ENCODE data around the gene TTYH1.

TTYH1 gene

GRCh38 chr19:54428323-54429175 is 13.3 kb downstream of the TTYH1 start:
- TF ChIP-seq GATA3 (IDR thresholded peaks at IDR 0.05; ENCODE audit: low read depth, low read length) = no peak
- no peak for TF ChIP-seq GATA2 (IDR thresholded peaks at IDR 0.05; ENCODE audit: low read depth, low read length)

GRCh38 chr19:54429176-54429495 is 13.9 kb downstream of the TTYH1 start:
- TF ChIP-seq GATA3 (IDR thresholded peaks at IDR 0.05; ENCODE audit: low read depth, low read length) (no peak), GATA2 (IDR thresholded peaks at IDR 0.05; ENCODE audit: low read depth, low read length) (no peak)

- TF ChIP-seq GATA3 (IDR thresholded peaks at IDR 0.05; ENCODE audit: low read depth, low read length) (no peak), GATA2 (IDR thresholded peaks at IDR 0.05; ENCODE audit: low read depth, low read length) (no peak)
These were observed 14.4 kb downstream of the TTYH1 start for GRCh38 chr19:54429545-54430227.

GRCh38 chr19:54430306-54431254 is 15.3 kb downstream of the TTYH1 start:
- TF ChIP-seq GATA3 (IDR thresholded peaks at IDR 0.05; ENCODE audit: low read depth, low read length) = no peak
- TF ChIP-seq GATA2 (IDR thresholded peaks at IDR 0.05; ENCODE audit: low read depth, low read length) = no peak

GRCh38 chr19:54431255-54431838 is 16.1 kb downstream of the TTYH1 start:
- TF ChIP-seq GATA2 (IDR thresholded peaks at IDR 0.05; ENCODE audit: low read depth, low read length) (no peak), GATA3 (IDR thresholded peaks at IDR 0.05; ENCODE audit: low read depth, low read length) (no peak)

GRCh38 chr19:54432144-54432738 is 17.0 kb downstream of the TTYH1 start:
- TF ChIP-seq GATA2 (IDR thresholded peaks at IDR 0.05; ENCODE audit: low read depth, low read length) (no peak), GATA3 (IDR thresholded peaks at IDR 0.05; ENCODE audit: low read depth, low read length) (no peak)

- TF ChIP-seq GATA3 (IDR thresholded peaks at IDR 0.05; ENCODE audit: low read depth, low read length) (no peak), GATA2 (IDR thresholded peaks at IDR 0.05; ENCODE audit: low read depth, low read length) (no peak)
These were observed 18.4 kb downstream of the TTYH1 start for GRCh38 chr19:54433697-54434096.

- no peak for TF ChIP-seq GATA3 (IDR thresholded peaks at IDR 0.05; ENCODE audit: low read depth, low read length)
- no peak for TF ChIP-seq GATA2 (IDR thresholded peaks at IDR 0.05; ENCODE audit: low read depth, low read length)
These were observed 19.0 kb downstream of the TTYH1 start for GRCh38 chr19:54434112-54434872.

GRCh38 chr19:54434873-54435214 is 19.6 kb downstream of the TTYH1 start:
- TF ChIP-seq GATA3 (IDR thresholded peaks at IDR 0.05; ENCODE audit: low read depth, low read length) (no peak), GATA2 (IDR thresholded peaks at IDR 0.05; ENCODE audit: low read depth, low read length) (no peak)

- no peak for TF ChIP-seq GATA2 (IDR thresholded peaks at IDR 0.05; ENCODE audit: low read depth, low read length)
- no peak for TF ChIP-seq GATA3 (IDR thresholded peaks at IDR 0.05; ENCODE audit: low read depth, low read length)
These were observed 20.3 kb downstream of the TTYH1 start for GRCh38 chr19:54435551-54436016.

- TF ChIP-seq GATA3 (IDR thresholded peaks at IDR 0.05; ENCODE audit: low read depth, low read length) = no peak
- no peak for TF ChIP-seq GATA2 (IDR thresholded peaks at IDR 0.05; ENCODE audit: low read depth, low read length)
These were observed 20.8 kb downstream of the TTYH1 start for GRCh38 chr19:54436031-54436523.

- no peak for TF ChIP-seq GATA2 (IDR thresholded peaks at IDR 0.05; ENCODE audit: low read depth, low read length)
- TF ChIP-seq GATA3 (IDR thresholded peaks at IDR 0.05; ENCODE audit: low read depth, low read length) = no peak
These were observed 21.5 kb downstream of the TTYH1 start for GRCh38 chr19:54436628-54437252.

All from SH-SY5Y (cell line).